Bone marrow (tissue), 2 donors: ENCODE data around the gene FCN2.
A peak's percentile ranks its signal among the peaks of the same experiment; 100 is the strongest.

Experiments used
- DNase-seq, 2 donors: peaks; one replicate each; lab custom pipeline; 2025; lab: John Stamatoyannopoulos, UW

FCN2 gene

GRCh38 chr9:134869554-134870300 is 10.9 kb upstream of the FCN2 start:
- DNase-seq, result no peak

GRCh38 chr9:134870301-134870694 is 10.3 kb upstream of the FCN2 start:
- DNase-seq, result no peak

GRCh38 chr9:134870746-134871662 is 9.6 kb upstream of the FCN2 start:
- no peak for DNase-seq

- no peak for DNase-seq
Observed at GRCh38 chr9:134871697-134872340, 8.8 kb upstream of the FCN2 start.

GRCh38 chr9:134872482-134873231 is 8.0 kb upstream of the FCN2 start:
- no peak for DNase-seq

GRCh38 chr9:134875371-134875770 is 5.2 kb upstream of the FCN2 start:
- no peak for DNase-seq

GRCh38 chr9:134877541-134877940 is 3.1 kb upstream of the FCN2 start:
- no peak for DNase-seq

GRCh38 chr9:134879664-134880483 is 736 bp upstream of the FCN2 start:
- DNase-seq, result no peak

GRCh38 chr9:134881313-134881670 is 682 bp downstream of the FCN2 start:
- DNase-seq, result no peak

GRCh38 chr9:134882204-134882785 is 1.7 kb downstream of the FCN2 start:
- no peak for DNase-seq

GRCh38 chr9:134883040-134883782 is 2.6 kb downstream of the FCN2 start:
- no peak for DNase-seq

- no peak for DNase-seq
Observed at GRCh38 chr9:134884492-134884891, 3.9 kb downstream of the FCN2 start.

- no peak for DNase-seq
Observed at GRCh38 chr9:134885001-134885678, 4.5 kb downstream of the FCN2 start.

GRCh38 chr9:134885679-134886412 is 5.2 kb downstream of the FCN2 start:
- no peak for DNase-seq

- no peak for DNase-seq
Observed at GRCh38 chr9:134886413-134886913, 5.9 kb downstream of the FCN2 start.

- no peak for DNase-seq
Observed at GRCh38 chr9:134887219-134887618, 6.6 kb downstream of the FCN2 start.

- DNase-seq, result peak in 1 of 2 donors; percentile 90
Observed at GRCh38 chr9:134887686-134888602, 7.3 kb downstream of the FCN2 start.
